Retinal pigment epithelial cell (primary cell): ENCODE results near the gene FADS1.

ENCODE experiments used
- DNase-seq: peaks from one replicate; pipeline ENCODE4 v3.0.0-alpha.2; 2010; ENCODE audit warnings: low read depth
- H3K4me3 ChIP-seq: 2 replicates; pipeline ENCODE4 v1.5.1; 2011; ENCODE audit warnings: mild to moderate bottlenecking, low read length, control low read depth, moderate library complexity
- TF ChIP-seq, protein P1 (sequence below): conservative IDR thresholded peaks from 2 replicates; pipeline ENCODE4 v1.5.1; 2011; ENCODE audit warnings: low read depth, low read length, control low read depth, inconsistent platforms

Gene FADS1

DNA sequence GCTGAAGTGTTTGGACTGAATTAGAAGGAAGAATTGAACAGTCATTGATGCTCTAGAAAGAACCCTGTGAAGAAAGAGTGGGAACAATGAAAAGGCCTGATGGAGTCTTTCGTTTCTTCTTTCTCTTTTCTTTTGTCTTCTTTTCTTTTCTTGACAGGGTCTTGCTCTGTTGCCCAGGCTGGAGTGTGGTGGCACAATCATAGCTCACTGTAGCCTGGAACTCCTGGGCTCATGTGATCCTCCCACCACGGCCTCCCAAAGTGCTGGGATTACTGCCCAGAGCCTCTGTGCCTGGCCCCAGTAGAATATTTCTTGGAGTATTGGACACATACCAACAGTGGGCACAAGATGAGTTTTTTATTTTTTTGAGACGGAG is 23.0 kb downstream of the FADS1 start:
- TF ChIP-seq, protein P1, sequence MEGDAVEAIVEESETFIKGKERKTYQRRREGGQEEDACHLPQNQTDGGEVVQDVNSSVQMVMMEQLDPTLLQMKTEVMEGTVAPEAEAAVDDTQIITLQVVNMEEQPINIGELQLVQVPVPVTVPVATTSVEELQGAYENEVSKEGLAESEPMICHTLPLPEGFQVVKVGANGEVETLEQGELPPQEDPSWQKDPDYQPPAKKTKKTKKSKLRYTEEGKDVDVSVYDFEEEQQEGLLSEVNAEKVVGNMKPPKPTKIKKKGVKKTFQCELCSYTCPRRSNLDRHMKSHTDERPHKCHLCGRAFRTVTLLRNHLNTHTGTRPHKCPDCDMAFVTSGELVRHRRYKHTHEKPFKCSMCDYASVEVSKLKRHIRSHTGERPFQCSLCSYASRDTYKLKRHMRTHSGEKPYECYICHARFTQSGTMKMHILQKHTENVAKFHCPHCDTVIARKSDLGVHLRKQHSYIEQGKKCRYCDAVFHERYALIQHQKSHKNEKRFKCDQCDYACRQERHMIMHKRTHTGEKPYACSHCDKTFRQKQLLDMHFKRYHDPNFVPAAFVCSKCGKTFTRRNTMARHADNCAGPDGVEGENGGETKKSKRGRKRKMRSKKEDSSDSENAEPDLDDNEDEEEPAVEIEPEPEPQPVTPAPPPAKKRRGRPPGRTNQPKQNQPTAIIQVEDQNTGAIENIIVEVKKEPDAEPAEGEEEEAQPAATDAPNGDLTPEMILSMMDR: no peak
- H3K4me3 ChIP-seq: peak overlapping the region; percentile 88
- no peak for DNase-seq

DNA sequence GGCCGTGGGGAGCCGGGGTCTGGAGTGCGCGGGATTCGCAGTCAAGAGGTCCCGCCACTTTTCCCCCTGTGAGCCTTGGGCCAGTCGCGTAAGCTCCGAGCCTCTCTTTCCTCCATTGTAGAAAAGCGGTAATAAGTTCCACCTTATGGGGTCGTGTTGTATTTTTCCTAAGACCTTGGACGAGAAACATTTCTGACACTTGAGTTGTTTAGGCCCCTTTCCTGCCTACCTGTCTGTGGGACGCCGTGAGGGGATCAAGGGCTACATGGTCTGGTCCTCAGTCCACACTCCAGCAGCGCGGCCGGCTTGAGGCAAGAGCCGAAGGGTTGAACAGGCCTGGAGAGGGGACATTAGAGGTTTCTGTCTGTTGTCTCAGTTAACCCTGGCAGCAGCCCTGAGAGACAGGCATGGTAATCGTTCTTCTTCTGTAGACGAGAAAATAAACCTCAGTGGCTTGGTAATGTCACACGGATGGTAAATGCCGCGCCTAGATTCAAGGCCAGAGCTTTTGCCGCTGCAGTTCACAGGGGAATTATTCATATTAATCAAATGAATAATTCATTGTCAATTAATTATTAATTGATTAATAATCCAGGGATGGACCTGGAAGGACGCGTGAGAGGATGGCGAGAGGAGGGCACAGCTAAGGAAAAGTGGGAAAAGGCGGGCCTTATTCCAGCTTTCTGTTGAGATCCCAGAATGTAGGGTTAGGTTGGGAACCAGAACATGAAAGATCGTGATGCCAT is 23.5 kb downstream of the FADS1 start:
- peak overlapping the region; percentile 88 for H3K4me3 ChIP-seq
- TF ChIP-seq, protein P1: no peak
- DNase-seq: no peak

DNA sequence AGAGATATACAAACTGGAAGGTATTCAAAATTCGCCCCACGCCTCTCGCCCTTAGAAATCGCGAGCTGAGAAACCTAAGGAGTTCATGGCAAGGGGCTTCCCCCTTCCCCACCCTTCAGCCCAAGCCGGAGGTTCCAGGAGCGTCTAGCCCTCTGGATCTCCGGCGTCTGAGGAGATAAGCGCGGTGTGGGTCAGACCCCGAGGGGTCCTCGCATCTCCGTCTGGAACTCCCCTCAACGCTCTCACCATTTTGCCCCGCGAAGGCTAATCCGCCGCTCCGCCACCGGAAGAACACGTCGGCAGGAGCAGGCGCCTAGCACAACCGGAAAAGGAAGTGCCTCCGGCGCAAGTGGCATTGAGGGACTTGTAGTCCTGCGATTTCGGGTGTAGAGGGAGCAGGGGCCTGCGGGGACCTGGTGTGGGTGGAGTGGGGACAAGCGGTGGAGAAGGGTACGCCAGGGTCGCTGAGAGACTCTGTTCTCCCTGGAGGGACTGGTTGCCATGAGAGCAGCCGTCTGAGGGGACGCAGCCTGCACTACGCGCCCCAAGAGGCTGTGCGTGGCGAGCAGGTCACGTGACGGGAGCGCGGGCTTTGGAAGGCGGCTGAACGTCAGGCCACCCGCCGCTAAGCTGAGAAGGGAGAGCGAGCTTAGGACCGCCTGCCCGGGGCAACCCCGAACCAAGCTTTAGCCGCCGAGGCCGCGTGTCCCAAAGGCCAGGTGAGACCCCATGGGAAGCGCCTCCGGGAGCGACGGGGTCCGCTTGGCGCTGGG is 24.3 kb downstream of the FADS1 start, which contains the start of the genes FEN1 and TMEM258:
TSS of gene FEN1 (plus strand) at position 602 of the 773 bp plus-strand sequence. CDS start 2,451 bp downstream, outside the sequence.
TSS of gene TMEM258 (minus strand) at position 290 of the 773 bp plus-strand sequence. CDS start at position 249, 41 bp downstream.
- H3K4me3 ChIP-seq: peak within 1 kb of the TSS; percentile 88
- TF ChIP-seq, protein P1: no peak
- DNase-seq: peak; percentile 86

DNA sequence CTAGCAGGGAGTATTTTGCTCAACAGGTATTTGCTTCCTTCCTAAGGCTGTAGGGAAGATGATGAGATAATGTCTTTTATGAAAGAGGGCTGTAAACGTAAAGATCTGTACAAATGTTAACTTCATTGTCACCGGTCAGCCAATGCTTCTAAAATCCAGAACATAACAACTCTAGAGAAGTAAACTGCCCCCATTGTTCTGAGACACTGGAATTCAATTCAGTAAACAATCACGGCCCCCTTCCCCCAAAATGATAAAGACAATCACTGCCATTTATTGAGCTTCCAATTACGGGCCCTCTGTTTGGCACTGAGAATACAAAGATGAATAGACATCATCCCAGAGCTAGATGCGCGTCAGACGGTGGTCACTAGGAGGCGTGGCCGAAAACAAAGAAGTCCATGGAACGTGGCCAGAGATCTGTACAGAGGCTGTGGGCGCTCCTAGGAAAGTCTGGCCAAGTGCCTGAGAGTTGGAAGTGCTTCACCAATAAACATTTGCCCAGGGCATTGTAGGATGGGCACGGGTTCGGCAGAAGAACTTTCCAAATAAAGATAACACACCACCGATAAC is 25.0 kb downstream of the FADS1 start:
- TF ChIP-seq, protein P1: no peak
- H3K4me3 ChIP-seq: peak overlapping the region; percentile 88
- peak; percentile 80 for DNase-seq

DNA sequence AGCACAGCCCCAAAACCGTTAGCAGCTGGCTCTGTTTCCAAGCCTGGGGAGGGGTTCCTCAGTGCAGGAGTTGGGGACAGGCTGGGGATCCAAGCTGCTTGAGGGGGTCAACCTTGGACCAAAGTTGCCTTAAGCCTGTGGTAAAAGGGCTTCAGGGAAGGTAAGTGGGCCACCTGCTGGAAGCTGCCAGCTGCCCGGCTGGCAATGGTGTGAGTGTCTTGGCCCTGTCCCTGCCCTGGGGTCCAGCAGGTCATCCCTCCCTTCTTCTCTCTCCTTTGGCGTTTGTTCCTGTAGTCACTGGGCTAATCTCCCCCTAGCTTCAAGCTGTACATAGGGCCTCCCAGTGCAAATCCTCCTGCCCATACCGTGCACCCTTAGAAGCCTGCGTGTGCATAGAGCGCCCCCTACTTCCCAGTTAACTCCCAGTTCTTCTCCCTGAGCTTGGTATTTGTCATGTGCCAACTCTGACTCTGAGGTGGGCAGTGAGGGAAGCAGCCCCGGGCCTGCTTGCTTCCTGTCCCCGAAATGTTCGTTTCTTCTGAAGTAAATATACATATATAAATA is 28.8 kb downstream of the FADS1 start:
- TF ChIP-seq, protein P1: peak; percentile 91
- peak; percentile 77 for DNase-seq
- no peak overlapping the region for H3K4me3 ChIP-seq

DNA sequence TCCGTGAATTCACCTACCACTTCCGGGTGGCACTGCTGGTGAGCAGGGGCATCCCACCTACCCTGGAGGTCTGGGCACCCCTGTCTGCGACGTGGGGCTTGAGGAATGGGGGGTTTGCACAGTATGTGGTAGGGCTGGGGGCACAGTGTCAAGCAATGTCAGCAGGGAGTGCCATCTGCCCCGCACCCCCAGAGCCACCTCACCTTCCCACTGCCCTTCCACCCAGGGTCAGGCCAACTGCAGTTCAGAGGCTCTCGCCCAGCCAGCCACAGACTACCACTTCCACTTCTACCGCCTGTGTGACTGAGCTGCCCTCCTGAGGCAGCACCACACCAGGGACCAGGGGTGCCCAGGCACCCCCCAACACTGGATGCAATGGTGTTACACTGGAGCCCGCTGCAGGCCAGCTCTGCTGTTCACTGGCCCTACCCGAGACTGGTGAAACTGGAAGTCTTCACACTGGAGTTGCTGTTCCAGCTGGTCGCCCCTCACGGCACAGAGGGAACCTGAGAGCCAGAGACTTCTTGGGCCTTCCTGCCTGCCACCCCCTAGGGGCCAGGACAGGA is 30.9 kb downstream of the FADS1 start:
- H3K4me3 ChIP-seq: no peak overlapping the region
- no peak for DNase-seq
- TF ChIP-seq, protein P1: no peak
